ENCODE measurements around the gene MED12. TPM values are rescaled to one million over a fixed set of nuclear protein-coding genes. Genes with fewer than 3 reads are reported as not detected.

The MED12 gene
- total RNA-seq, 1 donor from 2014 or later: 42.5 TPM

DNA sequence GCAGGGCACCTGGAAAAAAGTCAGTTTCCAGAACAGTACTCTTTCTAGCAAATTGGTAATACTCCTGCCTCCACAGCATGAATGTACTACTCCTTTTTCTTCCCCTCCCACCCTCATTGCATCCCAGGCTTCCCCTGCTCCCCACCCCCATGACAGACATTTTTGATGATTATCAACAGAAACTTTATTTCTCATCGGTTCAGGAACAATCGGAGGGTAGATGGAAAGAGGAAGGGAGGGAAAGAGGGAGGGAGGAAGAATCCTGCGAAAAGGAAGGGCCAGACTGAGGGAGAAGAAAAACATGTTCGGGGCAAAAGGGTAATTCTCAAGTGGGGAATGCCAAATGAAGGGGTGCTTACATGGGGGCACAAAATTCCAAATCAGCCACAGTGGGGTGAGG lies 11.2 kb upstream of the MED12 start:
- no peak for DNase-seq (ENCODE audit: low read depth)

DNA sequence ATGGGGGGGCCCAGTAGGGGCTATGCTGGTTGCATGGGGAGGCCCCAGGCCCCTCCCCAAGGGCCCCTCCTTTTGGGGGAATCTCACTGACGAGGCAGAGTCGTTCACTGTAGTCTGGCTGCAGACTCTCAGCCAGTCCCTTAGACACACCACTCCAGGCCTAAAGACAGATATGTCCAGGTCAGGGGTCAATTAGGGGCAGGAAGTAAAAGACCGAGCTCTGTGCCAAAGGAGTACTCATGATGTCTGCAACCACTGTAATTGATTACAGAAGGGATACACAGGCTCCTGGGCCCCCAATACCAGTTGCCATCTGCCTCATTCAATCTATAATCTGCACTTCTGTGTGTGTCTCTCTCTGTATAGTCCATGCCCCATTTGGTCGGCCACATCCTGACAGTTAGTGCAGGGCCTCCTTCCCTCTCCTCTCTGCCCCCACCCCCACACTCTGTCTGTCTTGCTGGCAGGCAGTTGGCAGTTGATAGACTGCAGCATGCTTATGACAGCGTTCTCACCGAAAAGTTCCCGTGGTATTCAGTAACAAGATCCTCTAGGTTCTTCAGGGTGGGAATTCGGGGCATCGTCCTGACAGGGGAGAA lies 10.5 kb upstream of the MED12 start:
- no peak for DNase-seq (ENCODE audit: low read depth)

DNA sequence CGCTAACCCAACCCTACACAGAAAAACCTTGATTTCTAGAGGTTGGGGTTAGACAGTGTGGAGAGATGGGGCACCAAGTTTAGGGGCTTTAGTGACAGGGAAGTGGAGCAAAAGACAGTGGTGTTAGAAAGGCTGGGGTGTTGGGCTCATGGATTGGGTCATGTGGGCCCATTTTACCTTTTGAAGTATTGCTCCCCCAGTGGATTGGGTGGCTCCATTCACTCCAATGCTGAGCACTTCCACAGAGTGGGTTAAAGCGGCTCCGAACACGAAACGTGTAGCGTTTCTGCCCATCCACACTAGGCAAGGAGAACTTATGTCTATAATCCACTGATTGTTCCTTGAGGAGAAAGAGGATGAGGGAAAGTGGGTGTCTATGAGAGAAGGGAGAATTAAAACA lies 9.3 kb upstream of the MED12 start:
- DNase-seq (ENCODE audit: low read depth): no peak

DNA sequence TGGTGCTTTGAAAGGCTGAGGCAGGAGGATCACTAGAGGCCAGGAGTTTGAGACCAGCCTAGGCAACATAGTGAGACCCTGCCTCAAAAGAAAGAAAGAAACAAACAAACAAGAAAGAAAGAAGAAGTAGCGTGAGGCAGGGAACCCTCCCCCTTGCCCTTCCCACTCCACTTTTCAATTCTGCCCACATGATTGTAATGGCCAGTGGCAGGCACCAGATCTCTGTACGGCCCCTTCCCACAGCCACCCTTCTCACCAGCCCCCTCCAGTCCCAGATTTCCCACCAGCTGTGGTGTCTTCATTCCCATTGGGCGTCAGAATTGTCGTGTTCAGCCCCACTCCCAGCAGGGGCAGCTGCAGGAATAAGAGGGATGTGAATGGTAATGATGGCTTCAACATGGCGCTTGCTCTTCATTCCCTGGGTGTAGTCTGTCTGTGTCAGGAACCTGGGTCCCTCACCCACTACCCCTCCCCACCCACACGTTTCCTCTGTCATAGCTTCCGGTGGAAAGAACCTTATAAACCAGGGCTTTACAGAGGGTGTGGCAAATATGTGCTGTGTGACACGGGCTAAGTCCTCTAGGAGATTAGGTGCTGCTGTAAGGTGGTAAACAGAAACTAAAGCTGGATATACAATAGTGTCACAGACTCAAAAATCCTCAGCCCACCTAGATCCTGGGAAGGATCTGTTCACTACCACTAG lies 7.1 kb upstream of the MED12 start, which contains the start of gene IL2RG:
Gene IL2RG (minus strand): TSS at position 437 of the 703 bp plus-strand sequence. CDS start 38 bp downstream, at position 399.
- DNase-seq (ENCODE audit: low read depth): no peak

- no peak for DNase-seq (ENCODE audit: low read depth)
Observed at GRCh38 chrX:71111921-71112431, 6.4 kb upstream of the MED12 start.

DNA sequence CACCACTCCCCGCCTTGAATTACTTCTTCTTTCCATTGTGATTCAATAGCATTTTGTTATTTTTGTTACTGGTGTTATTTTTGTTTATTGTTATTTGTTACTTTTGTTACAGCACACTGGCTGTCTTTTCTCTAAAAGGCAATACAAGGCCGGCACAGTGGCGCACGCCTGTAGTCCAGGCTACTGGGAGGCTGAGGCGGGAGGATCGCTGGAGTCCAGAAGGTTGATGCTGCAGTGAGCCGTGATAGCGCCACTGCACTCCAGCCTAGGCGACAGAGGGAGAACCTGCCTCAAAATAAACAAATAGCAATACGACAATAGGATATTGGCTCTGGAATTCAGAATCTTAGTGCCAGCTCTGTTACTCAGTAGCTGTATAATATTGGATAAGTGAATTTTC lies 1.0 kb upstream of the MED12 start:
- DNase-seq (ENCODE audit: low read depth): no peak

GRCh38 chrX:71118985-71119535 lies 664 bp downstream of the MED12 start:
- no peak for DNase-seq (ENCODE audit: low read depth)

GRCh38 chrX:71128166-71128833 lies 9.9 kb downstream of the MED12 start:
- no peak for DNase-seq (ENCODE audit: low read depth)

- no peak for DNase-seq (ENCODE audit: low read depth)
Observed at GRCh38 chrX:71128915-71129765, 10.7 kb downstream of the MED12 start.

GRCh38 chrX:71131510-71131909 lies 13.1 kb downstream of the MED12 start:
- DNase-seq (ENCODE audit: low read depth): no peak

DNA sequence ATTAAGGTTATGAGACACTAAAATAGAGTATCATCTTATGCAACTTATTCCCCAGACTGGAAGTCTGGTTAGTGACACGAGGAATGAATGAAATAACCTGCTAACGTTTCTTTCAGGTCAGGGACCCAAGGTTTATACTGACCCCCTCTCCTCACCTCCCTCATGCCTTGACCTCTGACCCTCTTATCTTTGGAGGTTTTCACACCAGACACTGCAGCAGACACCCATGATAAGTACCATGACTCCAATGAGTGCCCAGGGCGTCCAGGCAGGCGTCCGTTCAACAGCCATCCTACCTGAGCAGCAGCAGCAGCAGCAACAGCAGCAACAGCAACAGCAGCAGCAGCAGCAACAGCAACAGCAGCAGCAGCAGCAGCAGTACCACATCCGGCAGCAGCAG lies 22.0 kb downstream of the MED12 start:
- DNase-seq (ENCODE audit: low read depth): no peak

GRCh38 chrX:71143508-71143907 lies 25.1 kb downstream of the MED12 start:
- no peak for DNase-seq (ENCODE audit: low read depth)

GRCh38 chrX:71144651-71145050 lies 26.3 kb downstream of the MED12 start, which contains the start of gene NLGN3:
Gene NLGN3 (plus strand): TSS chrX:71144841. CDS start chrX:71147750, 2,909 bp downstream.
- no peak for DNase-seq (ENCODE audit: low read depth)

GRCh38 chrX:71147496-71148277 lies 29.3 kb downstream of the MED12 start:
- DNase-seq (ENCODE audit: low read depth): no peak

DNA sequence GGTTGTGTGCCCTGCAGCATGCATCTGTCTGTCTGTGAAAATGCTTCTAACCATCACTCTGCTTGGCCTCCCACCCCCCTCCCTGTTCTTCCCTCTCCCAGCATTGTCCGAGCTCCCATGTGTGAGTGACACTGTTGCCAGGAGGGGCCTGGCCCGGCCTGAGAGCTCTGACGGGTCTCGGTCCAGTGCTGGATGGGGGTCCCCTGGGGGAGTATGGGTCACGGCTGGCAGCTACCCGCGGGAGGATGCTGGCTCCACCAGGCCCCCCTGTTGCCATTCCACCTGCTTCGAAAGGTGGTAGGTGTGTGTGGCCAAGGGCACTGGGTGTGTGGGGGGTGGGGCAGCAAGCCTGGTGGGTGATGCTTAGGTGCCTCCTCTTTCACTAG lies 29.9 kb downstream of the MED12 start:
- DNase-seq (ENCODE audit: low read depth): no peak

GRCh38 chrX:71151366-71151765 lies 33.0 kb downstream of the MED12 start:
- DNase-seq (ENCODE audit: low read depth): no peak

- no peak for DNase-seq (ENCODE audit: low read depth)
Observed at GRCh38 chrX:71154196-71154595, 35.8 kb downstream of the MED12 start.

DNA sequence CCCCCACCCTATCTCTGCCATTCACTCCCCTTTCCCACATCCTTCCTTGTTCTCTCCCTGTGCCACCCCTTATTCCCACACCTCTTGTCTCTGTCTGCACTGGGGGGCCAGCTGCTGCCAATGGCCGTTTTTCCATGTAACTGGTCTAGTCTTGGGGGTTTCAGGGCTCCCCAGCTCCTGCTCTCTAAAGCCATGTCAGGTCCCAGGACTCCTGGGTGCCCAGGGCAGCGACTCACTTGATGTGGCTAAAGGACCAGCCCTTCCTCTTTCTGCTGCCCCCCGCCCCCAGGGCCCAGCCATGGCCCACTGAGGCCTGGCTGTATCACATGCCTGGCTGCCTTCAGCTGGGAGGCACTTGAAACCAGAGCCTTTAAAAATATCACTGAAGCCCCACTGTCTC lies 36.2 kb downstream of the MED12 start:
- no peak for DNase-seq (ENCODE audit: low read depth)

GRCh38 chrX:71158603-71159002 lies 40.2 kb downstream of the MED12 start:
- DNase-seq (ENCODE audit: low read depth): no peak

DNA sequence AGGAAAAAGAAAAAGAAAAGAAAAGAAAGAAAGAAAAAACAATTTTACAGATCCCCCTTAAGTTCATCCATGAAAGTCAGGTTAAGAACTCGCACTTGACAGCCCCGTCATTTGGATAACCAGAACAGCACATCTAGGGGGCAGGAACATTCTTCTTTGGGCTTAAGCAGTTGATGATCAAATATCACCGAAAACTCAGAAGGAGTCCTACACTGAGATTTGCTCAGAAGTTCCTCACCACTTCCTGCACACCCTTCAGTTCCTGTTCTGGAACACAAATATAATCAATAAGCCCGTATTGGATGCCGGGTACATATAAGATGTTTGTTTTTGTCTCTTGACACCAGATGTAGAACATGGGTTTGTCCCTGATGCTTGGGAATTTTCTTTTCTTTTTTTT lies 40.9 kb downstream of the MED12 start:
- no peak for DNase-seq (ENCODE audit: low read depth)

DNA sequence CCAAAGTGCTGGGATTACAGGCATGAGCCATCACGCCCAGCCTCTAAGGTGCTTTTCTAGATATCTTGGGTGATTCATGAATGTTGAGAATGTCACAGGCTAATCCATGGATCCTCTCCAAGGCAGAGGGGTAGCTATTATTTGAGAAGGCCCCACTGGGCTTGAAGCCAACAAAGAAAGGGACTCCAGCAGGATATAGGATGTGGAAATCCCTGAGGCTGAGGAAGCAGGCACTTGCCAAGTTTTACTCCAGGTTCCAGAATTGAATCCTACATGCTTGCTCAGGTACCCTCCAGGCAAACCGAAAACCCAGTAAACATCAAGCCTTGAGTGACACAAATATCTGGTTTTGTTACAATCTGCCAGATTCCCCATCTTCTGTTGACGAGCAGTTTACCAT lies 42.1 kb downstream of the MED12 start:
- DNase-seq (ENCODE audit: low read depth): no peak
